GM18951 (cell line): ENCODE data around the gene ITFG1.
"Not testable (repeated sequence)": the region's sequence is repeated elsewhere in the genome, so short reads cannot be mapped to it uniquely, and the experiment has no call there.

Experiments used
- POLR2A ChIP-seq: IDR thresholded peaks from 4 replicates; pipeline ENCODE4 v1.6.1; 2011; ENCODE audit warnings: mild to moderate bottlenecking; ENCODE audit not compliant: insufficient read length, insufficient read depth; ENCODE audit errors: extremely low read depth
- in situ Hi-C: fragments of 300-500 bp; cut with MboI; formaldehyde crosslinking; loops from one replicate; pipeline ENCODE4 v1.12.0; 2022; ENCODE audit warnings: low sequenced_read_pairs, mixed read lengths, inconsistent platforms; ENCODE audit not compliant: unreplicated experiment

The ITFG1 gene

GRCh38 chr16:47371271-47372014, 89.4 kb downstream of the ITFG1 start:
- TF ChIP-seq POLR2A: no peak
- in situ Hi-C loops: no loop called here

- in situ Hi-C loops: no loop called here
- no peak for TF ChIP-seq POLR2A
These were observed 90.3 kb downstream of the ITFG1 start for GRCh38 chr16:47370536-47370935.

- TF ChIP-seq POLR2A: no peak
These were observed 94.6 kb downstream of the ITFG1 start for GRCh38 chr16:47366228-47366627.

GRCh38 chr16:47363761-47364160, 97.1 kb downstream of the ITFG1 start:
- in situ Hi-C loops: no loop called here
- no peak for TF ChIP-seq POLR2A

More at GRCh38 chr16:47366228-47366627, 94.6 kb downstream of the ITFG1 start:
- in situ Hi-C loops: no loop called here

- TF ChIP-seq POLR2A: no peak
- in situ Hi-C loops: no loop called here
These were observed 101.4 kb downstream of the ITFG1 start for GRCh38 chr16:47359478-47359877.

GRCh38 chr16:47358816-47359215, 102.0 kb downstream of the ITFG1 start:
- TF ChIP-seq POLR2A: no peak
- in situ Hi-C loops: no loop called here

- in situ Hi-C loops: not testable (repeated sequence)
These were observed 111.8 kb downstream of the ITFG1 start for GRCh38 chr16:47349029-47349428.

GRCh38 chr16:47347021-47347696, 113.7 kb downstream of the ITFG1 start:
- in situ Hi-C loops: not testable (repeated sequence)

GRCh38 chr16:47342055-47342454, 118.8 kb downstream of the ITFG1 start:
- in situ Hi-C loops: no loop called here
- TF ChIP-seq POLR2A: no peak

GRCh38 chr16:47330562-47330961, 130.3 kb downstream of the ITFG1 start:
- in situ Hi-C loops: not testable (repeated sequence)

- in situ Hi-C loops: not testable (repeated sequence)
These were observed 136.6 kb downstream of the ITFG1 start for GRCh38 chr16:47324309-47324708.

GRCh38 chr16:47323241-47323640, 137.6 kb downstream of the ITFG1 start:
- TF ChIP-seq POLR2A: no peak

GRCh38 chr16:47320546-47321310, 140.1 kb downstream of the ITFG1 start:
- in situ Hi-C loops: no loop called here
- TF ChIP-seq POLR2A: no peak

More at GRCh38 chr16:47323241-47323640, 137.6 kb downstream of the ITFG1 start:
- in situ Hi-C loops: no loop called here

- in situ Hi-C loops: no loop called here
- no peak for TF ChIP-seq POLR2A
These were observed 143.2 kb downstream of the ITFG1 start for GRCh38 chr16:47317465-47318240.
